ENCODE measurements around the gene RAB1B.

- TF ChIP-seq, protein P1, sequence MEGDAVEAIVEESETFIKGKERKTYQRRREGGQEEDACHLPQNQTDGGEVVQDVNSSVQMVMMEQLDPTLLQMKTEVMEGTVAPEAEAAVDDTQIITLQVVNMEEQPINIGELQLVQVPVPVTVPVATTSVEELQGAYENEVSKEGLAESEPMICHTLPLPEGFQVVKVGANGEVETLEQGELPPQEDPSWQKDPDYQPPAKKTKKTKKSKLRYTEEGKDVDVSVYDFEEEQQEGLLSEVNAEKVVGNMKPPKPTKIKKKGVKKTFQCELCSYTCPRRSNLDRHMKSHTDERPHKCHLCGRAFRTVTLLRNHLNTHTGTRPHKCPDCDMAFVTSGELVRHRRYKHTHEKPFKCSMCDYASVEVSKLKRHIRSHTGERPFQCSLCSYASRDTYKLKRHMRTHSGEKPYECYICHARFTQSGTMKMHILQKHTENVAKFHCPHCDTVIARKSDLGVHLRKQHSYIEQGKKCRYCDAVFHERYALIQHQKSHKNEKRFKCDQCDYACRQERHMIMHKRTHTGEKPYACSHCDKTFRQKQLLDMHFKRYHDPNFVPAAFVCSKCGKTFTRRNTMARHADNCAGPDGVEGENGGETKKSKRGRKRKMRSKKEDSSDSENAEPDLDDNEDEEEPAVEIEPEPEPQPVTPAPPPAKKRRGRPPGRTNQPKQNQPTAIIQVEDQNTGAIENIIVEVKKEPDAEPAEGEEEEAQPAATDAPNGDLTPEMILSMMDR (IDR thresholded peaks at IDR 0.05 in 4 of 5, conservative IDR thresholded peaks at IDR 0.05 in 1 of 5), result no peak
- no peak for TF ChIP-seq POLR2A (IDR thresholded peaks at IDR 0.05)
Observed at GRCh38 chr11:66219846-66220565, 48.4 kb upstream of the RAB1B start.
